OCI-LY1 (cell line): ENCODE data around the gene GPR139.

Source experiments
- H2AFZ ChIP-seq: fragments of 200-600 bp; sonication (generic), shearing (Covaris generic); 2 replicates; pipeline ENCODE4 v1.6.0; 2014; ENCODE audit warnings: antibody characterized with exemption, mild to moderate bottlenecking, low read length
- H3F3A ChIP-seq: fragments of 200-600 bp; sonication (generic), shearing (Covaris generic); 2 replicates; pipeline ENCODE4 v1.6.0; 2014; ENCODE audit warnings: mild to moderate bottlenecking, antibody characterized with exemption, low read length, moderate library complexity; ENCODE audit not compliant: insufficient read depth
- H3K27ac ChIP-seq: fragments of 200-600 bp; sonication (generic); 2 replicates; pipeline ENCODE4 v1.5.1; 2014; ENCODE audit warnings: low read length, mixed run types, mild to moderate bottlenecking, low read depth; ENCODE audit not compliant: poor library complexity, severe bottlenecking
- H3K27me3 ChIP-seq: fragments of 200-600 bp; sonication (generic); 2 replicates; pipeline ENCODE4 v1.6.0; 2014; ENCODE audit warnings: antibody characterized with exemption, mild to moderate bottlenecking, low read length, moderate library complexity; ENCODE audit not compliant: insufficient read depth
- H3K36me3 ChIP-seq: fragments of 200-600 bp; sonication (generic); 2 replicates; pipeline ENCODE4 v1.6.1; 2014; ENCODE audit warnings: mild to moderate bottlenecking, antibody characterized with exemption, low read length, moderate library complexity, mixed read lengths; ENCODE audit not compliant: insufficient read depth
- H3K4me1 ChIP-seq: fragments of 200-600 bp; sonication (generic); 2 replicates; pipeline ENCODE4 v1.5.1; 2014; ENCODE audit warnings: mild to moderate bottlenecking, low read length, moderate library complexity; ENCODE audit not compliant: insufficient read depth, severe bottlenecking
- H3K4me2 ChIP-seq: fragments of 200-600 bp; sonication (generic), shearing (Covaris generic); 2 replicates; pipeline ENCODE4 v1.6.1; 2014; ENCODE audit warnings: low read length
- H3K4me3 ChIP-seq: fragments of 200-600 bp; sonication (generic); 2 replicates; pipeline ENCODE4 v1.5.1; 2014; ENCODE audit warnings: low read length, low read depth, mild to moderate bottlenecking, mixed read lengths; ENCODE audit not compliant: poor library complexity, severe bottlenecking
- H3K79me2 ChIP-seq: fragments of 200-600 bp; shearing (Covaris generic); 2 replicates; pipeline ENCODE4 v1.6.1; 2016; ENCODE audit warnings: mixed run types, low read length, mixed read lengths; ENCODE audit not compliant: insufficient read depth
- H3K9ac ChIP-seq: fragments of 200-600 bp; sonication (generic), shearing (Covaris generic); 2 replicates; pipeline ENCODE4 v1.6.1; 2014; ENCODE audit warnings: mild to moderate bottlenecking, low read length, mixed read lengths
- H3K9me2 ChIP-seq: fragments of 200-600 bp; sonication (generic), shearing (Covaris generic); 2 replicates; pipeline ENCODE4 v1.6.1; 2014; ENCODE audit warnings: low read depth, mild to moderate bottlenecking, low read length, mixed read lengths
- H3K9me3 ChIP-seq: fragments of 200-600 bp; shearing (Covaris generic); 2 replicates; pipeline ENCODE4 v1.6.1; 2014; ENCODE audit warnings: low read length, mixed read lengths
- H4K20me1 ChIP-seq: fragments of 200-600 bp; sonication (generic), shearing (Covaris generic); 2 replicates; pipeline ENCODE4 v1.6.0; 2016; ENCODE audit warnings: mild to moderate bottlenecking, low read length; ENCODE audit not compliant: insufficient read depth
- CTCF ChIP-seq: fragments of 200-600 bp; sonication (generic), shearing (Covaris generic); IDR thresholded peaks from 2 replicates; pipeline ENCODE4 v1.5.1; 2017; ENCODE audit warnings: mild to moderate bottlenecking, antibody characterized with exemption, low read length, moderate library complexity, mixed read lengths
- EZH2 ChIP-seq: fragments of 200-600 bp; sonication (generic), shearing (Covaris generic); IDR thresholded peaks from 2 replicates; pipeline ENCODE4 v1.8.0; 2017; ENCODE audit warnings: borderline replicate concordance, mixed run types, mild to moderate bottlenecking, antibody characterized with exemption, low read length, moderate library complexity, mixed read lengths

GPR139 gene

GRCh38 chr16:20072874-20073202 lies 852 bp downstream of the GPR139 start:
- H3K4me3 ChIP-seq = no peak overlapping the region
- no peaks in the 10 kb centered on the region for H4K20me1 ChIP-seq
- no peaks in the 10 kb centered on the region for H3K27me3 ChIP-seq
- no peaks in the 10 kb centered on the region for H3K9me3 ChIP-seq
- no peak overlapping the region for H3K4me2 ChIP-seq
- no peaks in the 10 kb centered on the region for H3K36me3 ChIP-seq
- H2AFZ ChIP-seq = no peak overlapping the region
- H3K9ac ChIP-seq = no peak overlapping the region
- no peak for TF ChIP-seq CTCF
- TF ChIP-seq EZH2 = no peak
- H3F3A ChIP-seq = no peaks in the 10 kb centered on the region
- no peak overlapping the region for H3K27ac ChIP-seq
- H3K79me2 ChIP-seq = no peaks in the 10 kb centered on the region
- H3K9me2 ChIP-seq = no peaks in the 10 kb centered on the region
- no peaks in the 10 kb centered on the region for H3K4me1 ChIP-seq

GRCh38 chr16:20072146-20072873 lies 1.4 kb downstream of the GPR139 start:
- no peak overlapping the region for H3K4me3 ChIP-seq
- no peak overlapping the region for H3K27ac ChIP-seq
- no peaks in the 10 kb centered on the region for H3K79me2 ChIP-seq
- H3K9me2 ChIP-seq = no peaks in the 10 kb centered on the region
- no peaks in the 10 kb centered on the region for H3K9me3 ChIP-seq
- H3K36me3 ChIP-seq = no peaks in the 10 kb centered on the region
- H3K27me3 ChIP-seq = no peaks in the 10 kb centered on the region
- H3F3A ChIP-seq = no peaks in the 10 kb centered on the region
- H3K4me2 ChIP-seq = no peak overlapping the region
- H3K4me1 ChIP-seq = no peaks in the 10 kb centered on the region
- no peak for TF ChIP-seq EZH2
- no peak for TF ChIP-seq CTCF
- H3K9ac ChIP-seq = no peak overlapping the region
- H4K20me1 ChIP-seq = no peaks in the 10 kb centered on the region
- no peak overlapping the region for H2AFZ ChIP-seq

- TF ChIP-seq EZH2 = no peak
- TF ChIP-seq CTCF = no peak
Observed at GRCh38 chr16:20064931-20065330, 8.8 kb downstream of the GPR139 start.

More at GRCh38 chr16:20064931-20065330, 8.8 kb downstream of the GPR139 start:
- Histone ChIP-seq H3K27me3 (no peaks in the 10 kb centered on the region), H4K20me1 (no peaks in the 10 kb centered on the region), H3K4me1 (no peaks in the 10 kb centered on the region), H3K4me2 (no peak overlapping the region), H3K9me2 (no peaks in the 10 kb centered on the region), H3K9me3 (no peaks in the 10 kb centered on the region), H2AFZ (no peak overlapping the region), H3K9ac (no peak overlapping the region), H3F3A (no peaks in the 10 kb centered on the region), H3K4me3 (no peak overlapping the region), H3K27ac (no peak overlapping the region), H3K79me2 (no peaks in the 10 kb centered on the region), H3K36me3 (no peaks in the 10 kb centered on the region)
